ENCODE results near the gene SLC26A4.

The SLC26A4 gene

DNA sequence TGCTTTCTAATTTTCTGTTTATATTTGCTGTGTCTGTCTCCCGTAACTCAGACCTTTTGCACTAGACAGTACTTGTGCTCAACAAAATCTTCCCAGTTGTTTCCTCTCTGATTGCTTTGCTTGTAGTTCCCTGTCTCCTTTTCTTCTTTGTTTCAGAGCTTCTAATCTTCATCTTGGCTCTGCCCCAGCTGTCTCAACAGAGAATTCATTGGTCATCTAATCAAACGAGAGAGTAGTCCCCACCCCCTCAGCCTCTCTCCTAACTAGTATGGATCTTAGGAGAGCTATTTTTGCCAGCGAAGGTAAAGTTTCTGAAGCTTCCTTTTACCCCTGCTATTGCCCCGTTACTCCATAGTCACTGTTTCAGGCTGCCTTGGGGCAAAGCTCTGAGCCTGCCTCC lies 32.8 kb downstream of the SLC26A4 start:
- Histone ChIP-seq H3K4me3 (ENCODE audit: low read depth, low read length) (no peak overlapping the region), H3K9me3 (ENCODE audit: control insufficient read depth, low read length) (no peaks in the 10 kb centered on the region), H3K79me2 (no peaks in the 10 kb centered on the region), H3K27me3 (ENCODE audit: control insufficient read depth, insufficient read depth, low read length) (no peaks in the 10 kb centered on the region), H3K4me1 (no peaks in the 10 kb centered on the region), H3K4me2 (ENCODE audit: low read length) (no peak overlapping the region), H3K27ac (no peak overlapping the region), H2AFZ (no peak overlapping the region), H3K9ac (no peak overlapping the region), H3K36me3 (ENCODE audit: control insufficient read depth, insufficient read depth, low read length) (no peaks in the 10 kb centered on the region)
- TF ChIP-seq, protein P1, sequence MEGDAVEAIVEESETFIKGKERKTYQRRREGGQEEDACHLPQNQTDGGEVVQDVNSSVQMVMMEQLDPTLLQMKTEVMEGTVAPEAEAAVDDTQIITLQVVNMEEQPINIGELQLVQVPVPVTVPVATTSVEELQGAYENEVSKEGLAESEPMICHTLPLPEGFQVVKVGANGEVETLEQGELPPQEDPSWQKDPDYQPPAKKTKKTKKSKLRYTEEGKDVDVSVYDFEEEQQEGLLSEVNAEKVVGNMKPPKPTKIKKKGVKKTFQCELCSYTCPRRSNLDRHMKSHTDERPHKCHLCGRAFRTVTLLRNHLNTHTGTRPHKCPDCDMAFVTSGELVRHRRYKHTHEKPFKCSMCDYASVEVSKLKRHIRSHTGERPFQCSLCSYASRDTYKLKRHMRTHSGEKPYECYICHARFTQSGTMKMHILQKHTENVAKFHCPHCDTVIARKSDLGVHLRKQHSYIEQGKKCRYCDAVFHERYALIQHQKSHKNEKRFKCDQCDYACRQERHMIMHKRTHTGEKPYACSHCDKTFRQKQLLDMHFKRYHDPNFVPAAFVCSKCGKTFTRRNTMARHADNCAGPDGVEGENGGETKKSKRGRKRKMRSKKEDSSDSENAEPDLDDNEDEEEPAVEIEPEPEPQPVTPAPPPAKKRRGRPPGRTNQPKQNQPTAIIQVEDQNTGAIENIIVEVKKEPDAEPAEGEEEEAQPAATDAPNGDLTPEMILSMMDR (IDR thresholded peaks at IDR 0.05), result no peak

DNA sequence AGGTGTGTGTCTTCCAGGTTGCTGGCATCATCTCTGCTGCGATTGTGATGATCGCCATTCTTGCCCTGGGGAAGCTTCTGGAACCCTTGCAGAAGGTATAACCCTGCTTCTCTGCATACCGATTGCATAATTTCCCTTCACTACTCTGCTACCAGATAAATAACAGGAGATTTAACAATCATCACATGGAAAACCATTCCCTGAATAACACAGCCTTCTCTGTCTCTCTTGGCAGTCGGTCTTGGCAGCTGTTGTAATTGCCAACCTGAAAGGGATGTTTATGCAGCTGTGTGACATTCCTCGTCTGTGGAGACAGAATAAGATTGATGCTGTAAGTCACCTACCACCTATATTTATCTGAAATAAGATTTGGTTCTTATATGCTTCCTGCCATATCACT lies 33.8 kb downstream of the SLC26A4 start:
- H3K27me3 ChIP-seq (ENCODE audit: control insufficient read depth, insufficient read depth, low read length), result no peaks in the 10 kb centered on the region
- no peaks in the 10 kb centered on the region for H3K79me2 ChIP-seq
- H2AFZ ChIP-seq, result no peak overlapping the region
- H3K9me3 ChIP-seq (ENCODE audit: control insufficient read depth, low read length), result no peaks in the 10 kb centered on the region
- H3K36me3 ChIP-seq (ENCODE audit: control insufficient read depth, insufficient read depth, low read length), result no peaks in the 10 kb centered on the region
- no peak overlapping the region for H3K9ac ChIP-seq
- H3K27ac ChIP-seq, result no peak overlapping the region
- TF ChIP-seq, protein P1 (IDR thresholded peaks at IDR 0.05), result no peak
- H3K4me2 ChIP-seq (ENCODE audit: low read length), result no peak overlapping the region
- H3K4me1 ChIP-seq, result no peaks in the 10 kb centered on the region
- H3K4me3 ChIP-seq (ENCODE audit: low read depth, low read length), result no peak overlapping the region

DNA sequence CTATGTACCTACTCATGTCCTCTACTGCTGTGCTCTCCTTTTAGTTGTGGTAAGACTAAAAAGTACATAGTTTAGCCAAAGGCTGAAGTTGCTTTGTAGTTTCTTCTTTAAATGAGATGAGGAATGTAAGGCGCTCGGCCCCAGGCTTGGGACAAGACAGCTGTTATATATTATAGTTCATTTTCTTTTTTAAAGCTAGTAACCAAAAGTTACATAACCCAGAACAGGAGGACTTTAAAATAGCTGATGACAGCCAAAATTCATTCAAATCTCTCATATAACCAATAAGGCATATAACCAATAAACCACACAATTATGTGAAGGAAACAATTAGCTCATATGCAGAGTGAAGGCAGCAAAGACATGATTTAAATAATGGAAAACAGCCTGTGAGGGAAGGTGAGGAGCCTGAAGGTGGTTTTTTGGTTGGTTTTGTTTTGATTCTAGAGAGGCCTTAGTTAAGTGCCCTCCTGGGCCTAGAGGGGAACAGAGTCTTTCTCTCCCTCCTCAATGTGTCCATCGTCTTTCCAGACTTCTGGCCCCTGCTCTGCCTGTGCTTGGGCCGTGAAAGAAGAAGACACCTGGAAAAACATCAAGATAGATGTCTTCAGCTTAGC lies 35.8 kb downstream of the SLC26A4 start:
- Histone ChIP-seq H3K4me3 (ENCODE audit: low read depth, low read length) (no peak overlapping the region), H3K4me2 (ENCODE audit: low read length) (no peak overlapping the region), H3K9ac (no peak overlapping the region), H2AFZ (no peak overlapping the region), H3K79me2 (no peaks in the 10 kb centered on the region), H3K36me3 (ENCODE audit: control insufficient read depth, insufficient read depth, low read length) (no peaks in the 10 kb centered on the region), H3K27me3 (ENCODE audit: control insufficient read depth, insufficient read depth, low read length) (no peaks in the 10 kb centered on the region), H3K9me3 (ENCODE audit: control insufficient read depth, low read length) (no peaks in the 10 kb centered on the region), H3K27ac (no peak overlapping the region), H3K4me1 (no peaks in the 10 kb centered on the region)
- TF ChIP-seq, protein P1 (IDR thresholded peaks at IDR 0.05), result no peak

DNA sequence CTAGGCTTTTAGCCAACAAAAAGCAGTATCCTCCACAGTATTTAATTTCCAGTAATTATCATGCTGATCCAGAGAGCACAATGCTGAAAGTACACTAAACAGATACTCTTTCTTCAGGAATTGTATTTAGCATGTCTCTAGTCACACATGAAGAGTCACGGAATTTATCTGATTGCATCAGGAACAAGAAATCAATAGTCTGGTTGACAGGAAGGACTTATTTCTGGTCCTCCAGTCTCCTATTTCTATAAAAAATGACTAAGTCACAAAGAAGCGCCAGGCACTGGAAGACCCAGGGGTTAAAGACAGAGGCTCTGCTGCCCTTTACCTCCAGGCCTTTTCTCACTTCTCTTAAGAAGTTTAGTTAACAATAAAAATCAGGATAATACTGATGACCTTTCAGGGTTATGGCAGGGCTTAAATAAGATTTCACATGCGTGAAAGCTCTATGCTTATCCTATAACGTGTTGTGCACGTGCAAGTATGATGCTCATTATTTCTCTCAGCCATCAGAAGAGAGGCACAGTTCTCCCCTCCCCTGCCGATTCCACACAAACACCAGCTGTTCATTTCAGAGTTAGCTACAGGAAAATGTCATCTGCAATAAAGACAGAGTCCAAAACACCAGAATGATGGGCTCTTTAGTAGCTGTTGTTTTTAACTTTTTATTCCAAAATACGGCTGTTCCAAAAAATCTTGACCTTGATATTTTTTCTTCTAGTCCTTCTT lies 36.9 kb downstream of the SLC26A4 start:
- H3K4me1 ChIP-seq, result no peaks in the 10 kb centered on the region
- no peak overlapping the region for H2AFZ ChIP-seq
- H3K4me3 ChIP-seq (ENCODE audit: low read depth, low read length), result no peak overlapping the region
- H3K36me3 ChIP-seq (ENCODE audit: control insufficient read depth, insufficient read depth, low read length), result no peaks in the 10 kb centered on the region
- H3K79me2 ChIP-seq, result no peaks in the 10 kb centered on the region
- H3K9me3 ChIP-seq (ENCODE audit: control insufficient read depth, low read length), result no peaks in the 10 kb centered on the region
- no peaks in the 10 kb centered on the region for H3K27me3 ChIP-seq (ENCODE audit: control insufficient read depth, insufficient read depth, low read length)
- no peak overlapping the region for H3K9ac ChIP-seq
- H3K27ac ChIP-seq, result no peak overlapping the region
- TF ChIP-seq, protein P1 (IDR thresholded peaks at IDR 0.05), result no peak
- H3K4me2 ChIP-seq (ENCODE audit: low read length), result no peak overlapping the region

DNA sequence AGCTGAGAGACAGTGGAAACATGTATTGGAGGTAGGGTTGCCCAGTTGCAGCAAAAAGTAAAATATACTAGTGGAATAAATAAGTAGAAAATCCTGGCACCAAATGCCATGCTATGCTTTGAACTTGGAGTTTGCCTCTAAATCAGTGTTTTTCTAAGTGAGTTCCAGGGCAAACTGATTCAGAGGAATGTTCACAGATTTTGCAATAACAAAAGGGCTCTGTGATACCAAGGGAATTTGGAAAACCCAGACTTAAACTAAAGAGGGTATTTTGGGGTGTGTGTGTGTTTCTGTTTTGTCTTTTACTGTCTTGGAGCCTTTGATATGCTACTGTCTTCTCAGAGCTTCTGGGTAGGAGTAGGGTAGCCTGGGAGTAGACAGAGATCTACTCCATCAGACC lies 39.9 kb downstream of the SLC26A4 start:
- Histone ChIP-seq H3K9ac (no peak overlapping the region), H3K27me3 (ENCODE audit: control insufficient read depth, insufficient read depth, low read length) (no peaks in the 10 kb centered on the region), H3K4me1 (no peaks in the 10 kb centered on the region), H3K9me3 (ENCODE audit: control insufficient read depth, low read length) (no peaks in the 10 kb centered on the region), H3K36me3 (ENCODE audit: control insufficient read depth, insufficient read depth, low read length) (no peaks in the 10 kb centered on the region), H3K27ac (no peak overlapping the region), H3K4me2 (ENCODE audit: low read length) (no peak overlapping the region), H3K4me3 (ENCODE audit: low read depth, low read length) (no peak overlapping the region), H3K79me2 (no peaks in the 10 kb centered on the region), H2AFZ (no peak overlapping the region)
- TF ChIP-seq, protein P1 (IDR thresholded peaks at IDR 0.05), result no peak

All from parathyroid adenoma (tissue), 2 donors.